GM21515 (cell line): Measurements from ENCODE around the gene AUTS2.

Experiments
- ATAC-seq: cut with Tn5 transposase; IDR thresholded peaks from one replicate; pipeline ENCODE4 v1.9.1; 2021; ENCODE audit not compliant: unreplicated experiment

AUTS2 gene

DNA sequence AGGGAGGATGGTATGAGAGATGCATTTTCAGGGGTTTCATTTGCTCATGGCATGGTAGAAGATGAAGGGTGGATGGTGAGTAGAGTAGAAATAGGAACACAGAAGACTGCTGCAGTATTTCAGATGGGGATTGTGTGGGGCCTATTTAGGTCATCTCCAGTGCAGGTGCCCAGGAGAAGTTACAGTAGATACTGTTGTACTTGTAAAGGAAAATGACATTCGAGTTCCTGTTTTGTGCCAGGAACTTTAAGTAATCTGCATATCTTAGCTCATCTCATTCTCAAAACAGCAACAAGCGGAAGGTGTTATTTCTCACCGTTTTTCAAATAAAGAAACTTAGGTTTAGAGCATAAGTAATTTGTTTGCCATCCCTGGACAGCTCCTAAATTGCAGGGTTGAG is 156.2 kb downstream of the AUTS2 start:
- no peak for ATAC-seq

DNA sequence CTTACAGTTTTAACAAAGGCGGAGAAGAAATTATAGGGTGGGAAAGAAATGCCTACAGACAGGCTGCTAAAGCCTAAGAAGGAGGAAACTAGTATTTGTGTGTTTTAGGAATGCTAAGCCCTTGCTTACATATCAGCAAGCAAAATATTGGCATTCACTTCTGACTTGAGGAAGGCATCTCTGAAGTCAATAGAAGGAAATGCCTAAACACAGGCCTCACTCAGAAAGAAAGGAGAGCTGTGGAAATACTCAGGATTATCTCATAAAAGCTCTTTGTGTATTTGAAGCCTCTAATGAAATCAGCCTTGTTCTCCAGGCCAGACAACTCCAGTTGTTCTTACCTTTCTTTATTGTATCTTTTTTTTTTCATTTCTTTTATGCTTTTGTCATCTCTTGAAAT is 158.0 kb downstream of the AUTS2 start:
- ATAC-seq: no peak

DNA sequence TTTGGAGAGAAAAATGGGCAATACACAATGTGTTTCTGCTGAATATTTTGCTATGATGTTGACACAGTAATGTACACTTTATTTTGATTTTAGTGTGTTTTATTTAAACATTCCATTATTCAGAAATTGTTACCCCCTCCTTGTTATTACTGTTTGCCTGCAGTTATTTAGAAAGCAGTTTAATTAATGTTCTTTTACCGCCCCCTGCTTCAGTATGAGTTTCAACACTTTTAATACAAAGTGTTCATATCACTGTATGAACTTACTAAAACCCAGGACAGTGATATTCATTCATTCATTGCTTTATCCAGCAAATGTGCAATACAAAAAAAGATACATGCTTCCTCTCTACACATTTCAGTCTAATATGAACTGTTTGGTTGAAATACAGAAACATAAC is 159.3 kb downstream of the AUTS2 start:
- ATAC-seq: no peak

DNA sequence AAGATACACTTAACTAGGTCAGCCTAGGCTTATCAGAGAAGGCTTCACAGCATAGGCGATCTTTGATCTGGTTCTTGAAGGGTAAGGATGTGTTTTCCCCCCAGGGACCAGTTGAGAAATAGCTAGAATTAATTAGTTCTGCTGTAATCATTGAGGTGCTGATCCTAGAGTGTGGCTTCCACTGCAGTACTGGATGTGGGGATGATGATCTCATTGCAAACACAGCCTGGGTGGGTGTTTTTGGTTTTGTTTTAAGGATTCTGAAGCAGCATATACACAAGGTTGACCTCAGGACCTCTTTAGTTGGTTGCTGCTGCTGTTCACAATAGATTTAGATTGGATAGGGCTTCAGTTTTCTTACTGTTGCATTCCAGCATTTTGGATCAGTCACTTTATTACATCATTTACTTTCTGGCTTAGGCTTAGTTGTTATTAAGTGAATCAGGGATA is 159.7 kb downstream of the AUTS2 start:
- no peak for ATAC-seq

DNA sequence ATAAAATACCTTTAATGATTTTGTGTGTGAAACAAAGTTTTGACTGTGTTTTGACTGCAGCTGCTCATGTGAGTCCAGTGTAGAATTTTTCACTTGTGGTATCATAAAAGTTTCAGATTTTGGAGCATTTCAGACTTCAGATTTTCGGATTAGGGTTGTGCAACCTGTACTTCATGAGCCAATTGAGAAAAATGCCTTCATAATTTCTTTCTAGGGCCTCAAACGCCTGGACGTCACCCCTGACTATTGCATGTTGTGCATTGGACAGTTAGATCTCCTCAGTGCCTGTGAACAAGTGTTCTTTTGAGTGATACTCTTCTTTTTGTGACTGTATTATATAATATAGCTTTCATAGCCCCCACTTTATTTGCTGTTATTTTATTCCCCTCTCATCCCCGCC is 161.1 kb downstream of the AUTS2 start:
- no peak for ATAC-seq

DNA sequence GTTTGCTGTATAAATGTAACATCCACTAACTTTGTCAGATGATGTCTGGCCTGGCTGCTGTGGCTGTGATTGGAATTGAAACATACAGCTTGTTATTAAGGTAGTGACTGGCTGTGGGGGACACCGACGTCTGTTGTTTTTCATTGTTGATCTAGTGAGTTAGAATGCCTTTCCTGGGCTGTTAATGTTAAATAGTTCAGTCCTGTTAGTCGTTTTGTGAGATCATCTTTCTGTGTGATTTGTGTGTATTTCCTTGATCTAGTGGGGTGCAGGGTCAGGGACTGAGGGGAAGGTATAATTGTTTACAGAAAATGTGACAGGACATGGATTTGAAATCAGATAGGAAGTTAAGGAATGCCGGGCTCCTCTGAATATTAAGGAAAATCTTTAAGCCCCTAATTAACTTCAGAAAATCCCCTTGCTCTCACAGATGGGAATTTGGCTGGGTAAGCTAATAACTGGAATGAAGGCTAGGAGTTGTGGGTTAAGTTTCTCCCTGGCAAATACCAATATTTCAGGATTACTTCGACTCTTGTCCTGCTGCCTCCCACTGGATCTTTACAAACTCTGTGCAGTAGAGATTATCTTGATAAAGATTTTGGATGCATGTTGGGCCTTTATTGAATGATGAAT is 163.1 kb downstream of the AUTS2 start:
- no peak for ATAC-seq

DNA sequence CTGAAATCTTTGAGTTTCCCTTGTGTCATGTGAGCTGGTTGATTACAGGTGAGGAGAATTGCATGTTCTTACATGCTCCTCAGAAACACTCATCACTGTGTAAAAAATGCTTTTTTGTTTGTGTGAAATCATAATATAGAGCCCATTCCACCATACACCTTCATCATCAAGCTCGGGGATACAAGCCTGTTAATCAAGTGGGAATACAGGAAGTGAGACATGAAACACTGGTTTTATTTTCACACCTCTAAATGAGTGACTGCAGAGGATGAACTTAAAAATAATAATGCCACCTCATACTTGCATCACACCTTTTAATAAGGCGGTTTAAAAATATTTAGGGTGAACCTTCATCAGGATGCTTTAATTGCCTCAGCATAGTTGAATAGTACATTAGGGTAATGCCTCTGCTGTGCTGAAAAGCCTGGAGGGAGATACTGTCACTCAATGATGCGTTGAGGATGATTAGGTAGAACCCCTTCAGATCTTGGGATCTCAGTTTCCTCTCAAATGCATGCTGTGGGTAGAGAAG is 164.6 kb downstream of the AUTS2 start:
- ATAC-seq: no peak

DNA sequence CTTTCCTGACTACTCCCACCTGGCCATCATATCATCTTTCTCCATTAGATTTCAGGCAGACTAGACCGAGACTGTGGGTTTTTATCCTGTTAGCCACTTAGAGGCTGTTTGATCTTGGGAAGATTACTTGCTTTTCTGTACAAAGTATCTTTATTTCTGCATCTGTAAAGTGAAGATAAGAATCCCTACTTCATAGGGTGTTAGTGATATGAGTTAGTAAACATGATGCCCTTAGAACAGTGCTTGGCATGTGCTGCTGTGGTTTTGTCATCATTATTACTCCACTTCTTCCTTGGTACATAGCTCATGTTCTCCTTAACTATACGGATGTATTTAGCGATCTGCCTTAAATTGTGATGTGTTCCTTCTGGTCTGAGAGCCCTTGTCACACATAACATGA is 165.2 kb downstream of the AUTS2 start:
- no peak for ATAC-seq

DNA sequence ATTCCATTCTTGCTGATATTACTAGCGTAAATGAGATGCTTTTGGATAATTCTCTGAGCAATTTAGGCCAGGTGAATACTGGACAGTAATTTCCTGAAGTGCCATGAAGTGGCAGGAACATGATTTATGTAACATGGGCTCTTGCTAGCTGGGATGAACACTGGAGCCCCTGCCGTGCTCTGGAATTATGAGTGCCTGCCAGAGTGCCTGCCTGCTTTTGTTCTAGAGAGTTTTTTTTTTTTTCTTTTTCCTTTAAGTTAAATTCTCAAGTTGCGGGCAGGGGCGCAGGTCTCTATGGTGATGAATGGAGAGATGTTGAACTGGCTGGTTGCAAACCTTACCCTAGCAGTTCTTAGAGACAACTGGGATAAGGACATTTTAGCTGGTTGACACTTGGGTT is 165.9 kb downstream of the AUTS2 start:
- ATAC-seq: no peak

DNA sequence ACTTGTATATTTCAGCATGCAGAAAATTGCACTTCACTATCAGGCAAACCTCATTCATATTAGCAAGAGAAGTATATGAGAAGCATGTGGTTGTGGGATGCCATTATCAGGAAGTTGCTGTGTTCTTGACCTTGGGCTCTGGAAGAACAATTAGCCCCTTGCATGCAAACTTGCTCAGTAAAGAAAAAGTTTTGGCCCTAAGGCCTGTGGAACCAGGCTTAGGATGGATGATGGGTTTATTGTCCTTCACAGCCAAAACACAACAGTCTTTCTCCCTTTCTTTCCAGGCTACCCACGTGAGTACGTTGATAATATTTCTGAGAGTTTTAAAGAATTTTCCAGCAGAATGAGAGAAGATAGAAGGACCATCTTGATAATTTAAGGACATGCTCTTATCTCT is 166.4 kb downstream of the AUTS2 start:
- no peak for ATAC-seq

DNA sequence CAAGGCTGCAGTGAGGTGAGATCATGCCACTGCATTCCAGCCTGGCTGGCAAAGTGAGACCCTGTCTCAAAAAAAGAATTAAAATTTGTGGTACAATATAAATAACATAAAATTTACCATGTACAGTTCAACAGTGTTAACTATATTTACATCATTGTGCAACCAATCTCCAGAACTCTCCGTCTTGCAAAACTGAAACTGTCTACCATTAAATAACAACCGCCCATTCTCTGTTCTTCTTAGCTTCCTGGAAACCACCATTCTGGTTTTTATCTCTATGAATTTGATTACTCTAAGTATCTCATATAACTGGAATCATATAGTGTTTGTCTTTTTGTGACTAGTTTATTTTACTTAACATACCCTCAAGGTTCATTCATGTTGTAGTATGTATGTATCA is 167.6 kb downstream of the AUTS2 start:
- ATAC-seq: no peak

DNA sequence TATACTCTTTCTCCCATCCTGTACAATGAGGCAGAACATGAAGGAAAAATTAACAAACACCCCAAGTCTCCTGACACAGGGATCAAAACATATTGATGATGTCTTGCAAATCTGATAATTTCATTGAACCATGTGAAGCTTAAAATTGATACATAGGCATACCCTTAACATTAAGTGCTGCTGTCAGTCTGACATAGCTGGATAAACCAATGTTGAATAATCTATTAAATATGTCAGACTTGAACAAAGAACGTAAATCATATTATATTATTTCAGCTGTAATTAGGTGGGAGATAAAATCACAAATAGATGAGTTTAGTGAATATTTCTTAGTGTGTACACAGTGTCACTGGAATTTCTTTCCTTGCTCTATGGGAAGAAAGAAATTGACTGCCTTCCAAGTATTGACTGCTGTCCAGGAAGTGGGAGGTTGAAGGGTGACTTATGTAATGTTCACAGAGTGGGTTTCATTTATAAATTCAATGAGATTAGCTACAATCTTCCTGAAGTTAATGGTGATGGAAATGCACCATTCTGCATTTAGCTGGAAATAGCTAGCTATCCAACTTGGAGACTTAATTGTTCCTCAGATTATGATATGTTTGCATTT is 170.8 kb downstream of the AUTS2 start:
- no peak for ATAC-seq

DNA sequence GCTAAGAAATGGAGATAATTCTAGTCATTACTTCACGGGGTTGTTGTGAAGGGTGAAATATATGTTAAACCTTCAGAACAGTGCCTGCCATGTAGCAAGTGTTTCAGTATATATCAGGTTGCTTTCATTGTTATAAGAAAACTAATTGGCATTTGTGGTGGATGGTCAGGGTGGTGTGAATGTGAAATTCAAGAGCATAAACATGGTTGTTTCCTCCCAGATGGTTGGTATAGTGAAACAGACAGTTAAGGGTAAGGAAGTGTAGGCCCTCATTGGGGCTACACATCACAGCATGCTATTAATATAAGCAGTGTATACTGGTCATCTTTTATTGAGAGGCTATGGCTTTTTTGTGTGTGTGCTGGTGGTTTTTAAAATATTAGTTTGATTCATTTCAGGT is 171.6 kb downstream of the AUTS2 start:
- ATAC-seq: no peak

DNA sequence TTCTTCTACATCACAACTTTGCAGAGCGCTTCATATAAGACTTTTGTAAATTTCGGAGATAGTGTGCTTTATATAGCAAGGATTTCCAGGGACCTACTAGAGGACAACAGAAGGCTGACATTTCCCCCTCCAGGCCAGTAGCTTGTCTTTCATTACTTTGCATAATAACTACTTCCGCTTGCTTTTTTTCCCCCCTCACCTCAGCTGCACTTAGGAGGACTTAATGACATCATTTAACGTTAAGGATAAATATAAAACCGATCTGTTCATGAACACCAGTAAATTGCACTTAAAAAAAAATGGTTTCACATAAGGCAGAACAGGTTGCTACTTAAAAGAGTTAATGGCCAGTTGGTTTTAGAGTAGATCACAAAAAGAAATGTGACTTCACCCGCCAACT is 172.3 kb downstream of the AUTS2 start:
- ATAC-seq: no peak

DNA sequence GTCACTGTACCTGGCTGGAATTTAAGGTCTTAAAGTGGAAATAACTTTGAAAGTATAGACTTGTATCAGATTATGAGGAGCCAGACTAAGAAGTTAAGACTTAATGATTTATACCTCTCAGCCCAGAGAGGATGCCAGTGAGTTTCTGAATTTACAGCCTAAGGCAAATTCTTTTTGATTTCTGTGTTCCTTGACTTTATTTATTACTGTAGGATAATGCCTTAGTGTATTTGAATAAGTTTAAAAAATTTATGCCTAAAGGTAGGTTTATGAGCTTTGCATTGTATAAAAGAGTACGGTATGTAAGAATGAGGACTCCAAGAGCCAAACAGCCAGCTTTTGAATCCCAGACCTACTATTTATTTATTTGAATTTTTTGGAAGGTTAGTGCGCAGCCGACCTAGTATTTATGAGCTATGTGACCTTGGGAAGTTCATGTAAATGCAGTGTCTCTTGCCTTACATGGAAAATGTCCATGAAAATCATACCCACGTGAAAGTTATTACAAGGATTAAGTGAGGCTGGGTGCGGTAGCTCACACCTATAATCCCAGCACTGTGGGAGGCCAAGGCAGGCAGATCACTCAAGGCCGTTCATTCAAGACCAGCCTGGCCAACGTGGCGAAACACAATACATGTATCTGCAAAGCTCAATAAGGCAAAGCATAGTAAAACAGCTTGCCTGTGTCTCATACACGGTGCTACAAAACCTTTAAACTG is 174.6 kb downstream of the AUTS2 start:
- ATAC-seq: no peak

DNA sequence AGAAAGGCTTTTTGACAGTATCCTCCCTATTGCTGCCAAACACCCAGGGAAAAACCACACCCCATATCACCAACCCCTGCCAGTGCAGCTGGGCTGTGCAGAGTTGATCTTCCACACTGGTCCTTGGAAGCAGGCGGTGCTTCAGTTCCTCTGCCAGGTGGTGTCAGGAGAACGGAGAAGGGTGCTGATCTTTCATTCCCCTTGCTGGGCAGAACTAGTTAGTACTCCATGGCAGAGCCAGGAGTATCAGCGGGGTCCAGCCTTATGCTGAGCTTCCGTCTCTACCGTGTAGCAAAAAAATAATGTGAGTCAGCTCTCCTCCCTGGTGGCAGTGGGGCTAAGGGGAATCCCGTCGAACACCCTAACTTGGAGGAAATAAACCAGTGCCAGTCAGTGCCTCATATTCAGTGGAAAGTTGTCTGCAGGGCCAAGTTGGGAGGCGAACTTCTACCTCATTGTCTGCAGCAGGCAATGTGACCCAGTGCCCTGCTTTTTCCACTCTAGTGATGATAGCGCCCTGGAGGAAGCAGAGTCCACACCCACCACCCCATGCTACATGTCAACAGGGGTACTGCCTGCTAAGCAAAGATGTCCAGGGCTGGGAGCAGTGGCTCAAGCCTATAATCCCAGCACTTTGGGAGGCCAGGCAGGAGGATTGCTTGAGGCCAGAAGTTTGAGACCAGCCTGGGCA is 175.4 kb downstream of the AUTS2 start:
- ATAC-seq: no peak

DNA sequence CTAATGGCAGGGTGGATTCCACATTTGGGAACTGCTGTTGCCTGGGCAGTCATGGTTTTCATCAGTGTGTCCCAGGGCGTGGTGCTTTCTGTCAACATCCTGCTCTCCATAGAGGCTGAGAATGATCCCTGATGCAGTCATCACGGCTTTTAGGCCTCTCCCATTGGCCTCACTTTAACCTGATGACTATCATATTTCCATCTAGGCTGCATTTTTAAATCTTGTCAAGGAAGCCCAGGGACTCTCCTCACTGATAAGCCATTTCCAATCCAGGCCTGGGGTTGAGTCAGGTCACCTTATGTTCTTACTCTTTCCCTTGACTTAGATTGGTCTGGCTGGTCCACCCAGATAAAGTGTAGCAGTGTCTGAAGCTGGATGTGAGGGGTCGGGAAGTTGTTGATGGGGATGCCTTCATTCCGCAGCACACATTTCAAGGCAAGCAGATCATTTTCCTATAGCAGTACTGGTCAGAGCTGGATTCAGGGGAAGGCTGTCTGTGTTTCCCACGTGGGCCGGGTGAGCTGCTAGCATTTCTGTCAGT is 177.0 kb downstream of the AUTS2 start:
- no peak for ATAC-seq

DNA sequence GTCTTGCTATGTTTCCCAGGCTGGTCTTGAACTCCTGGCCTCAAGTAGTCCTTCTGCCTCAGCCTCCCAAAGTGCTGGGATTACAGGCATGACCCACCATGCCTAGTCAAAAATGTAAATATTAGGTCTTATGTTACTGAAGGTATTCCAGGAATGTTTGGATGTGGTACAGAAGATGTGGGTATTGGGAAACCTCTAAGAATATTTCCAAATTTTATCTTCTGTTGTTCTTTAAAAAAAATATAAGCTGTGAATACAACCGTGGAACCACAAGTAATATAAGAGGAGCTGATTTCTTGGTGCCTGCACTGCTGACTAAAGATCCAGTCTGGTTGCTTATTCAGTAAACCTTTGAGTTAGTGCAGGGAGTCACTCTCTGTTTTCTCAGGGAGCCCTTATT is 178.3 kb downstream of the AUTS2 start:
- ATAC-seq: no peak

DNA sequence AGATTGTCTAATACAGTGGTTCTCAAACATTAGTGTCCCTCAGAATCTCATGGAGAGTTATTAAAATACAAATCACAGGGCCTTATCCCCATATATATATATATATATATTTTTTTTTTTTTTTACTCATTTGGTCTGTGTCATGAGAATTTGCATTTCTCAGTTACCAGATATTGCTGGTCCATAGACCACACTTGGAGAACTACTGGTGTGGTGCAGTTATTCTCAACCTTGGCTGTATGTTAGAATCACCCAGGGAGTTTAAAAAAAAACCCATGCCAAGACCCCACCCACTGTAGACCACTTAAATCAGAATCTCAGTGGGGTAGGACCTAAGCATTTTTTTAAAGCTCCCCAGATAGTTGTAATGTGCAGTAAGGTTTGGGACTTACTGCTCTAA is 179.9 kb downstream of the AUTS2 start:
- ATAC-seq: peak; percentile 53

DNA sequence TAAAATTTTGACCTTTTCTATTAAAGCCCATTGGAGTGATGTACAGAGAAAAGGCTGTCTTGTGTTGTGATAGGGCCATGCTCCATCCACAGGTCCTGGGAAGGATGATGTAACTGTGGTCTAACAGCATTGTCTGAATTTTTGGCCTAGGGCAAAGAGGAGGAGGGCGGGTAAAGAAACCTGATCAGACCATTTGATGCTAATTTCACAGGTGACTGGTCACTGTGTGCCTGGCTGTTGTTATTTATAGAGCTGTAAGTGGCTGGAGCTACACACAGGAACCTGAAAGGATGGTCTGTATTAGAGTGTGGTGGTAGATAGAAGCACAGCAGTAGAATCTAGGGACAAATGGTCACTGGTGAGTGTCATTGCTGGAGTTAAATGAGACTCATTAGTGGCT is 182.1 kb downstream of the AUTS2 start:
- no peak for ATAC-seq

DNA sequence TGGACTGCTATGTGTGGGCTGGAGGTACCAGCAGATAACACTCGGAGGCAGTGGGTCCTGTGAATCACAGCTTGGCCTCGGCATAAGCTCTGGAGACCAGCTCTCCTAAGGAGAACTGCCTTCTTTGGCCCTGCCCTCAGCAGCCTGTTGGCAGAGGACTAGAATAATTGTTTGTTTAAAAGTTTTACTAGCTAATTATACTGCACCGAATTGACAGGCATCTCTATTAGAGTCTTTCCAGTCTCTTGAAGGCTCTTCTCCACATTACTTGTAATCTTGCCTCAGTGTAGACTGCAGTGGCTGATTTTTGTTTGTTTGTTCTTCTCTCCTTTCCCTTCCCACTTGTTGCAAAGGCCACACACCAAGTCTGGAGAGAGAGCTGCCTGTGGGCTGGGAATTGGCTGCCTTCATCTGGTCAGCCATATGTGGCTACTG is 183.2 kb downstream of the AUTS2 start:
- ATAC-seq: no peak
